ENCODE data around the gene GOT2. TPM values are rescaled to one million over a fixed set of nuclear protein-coding genes. Genes with fewer than 3 reads are reported as not detected.

The GOT2 gene
- total RNA-seq, 2 donors from 2014 or later = 120 to 131 TPM

- TF ChIP-seq POLR2A (IDR thresholded peaks at IDR 0.05) (no peak), CTCF (IDR thresholded peaks at IDR 0.05) (no peak), POLR2AphosphoS5 (IDR thresholded peaks at IDR 0.05) (no peak)
- intact Hi-C loops (cut with DNase I) = no loop called here
- H3K27ac ChIP-seq = no peak overlapping the region
- H3K4me3 ChIP-seq = no peak overlapping the region
- no peak for DNase-seq (ENCODE audit: low spot score)
- H3K27me3 ChIP-seq (replicated peaks; ENCODE audit: insufficient read depth) = no peaks in the 10 kb centered on the region
- H3K9me3 ChIP-seq = no peaks in the 10 kb centered on the region
- H3K4me1 ChIP-seq (replicated peaks) = no peaks in the 10 kb centered on the region
- 84% methylated on average over 3 of the region's 3 CpGs for WGBS
- no peaks in the 10 kb centered on the region for H3K36me3 ChIP-seq
These were observed 75.3 kb downstream of the GOT2 start for GRCh38 chr16:58658796-58659211.

Small RNAs within 50 kb of the gene (small RNA-seq; reads per million reads assigned to genes)
- 0 to 0.10 reads per million in 2 donors for gene RN7SL143P
- 0 reads per million in 2 donors for gene RNU6-1155P

Other genes with a start within 250 kb of the GOT2 start
- gene NDRG4, start 234.2 kb downstream of the GOT2 start, total RNA-seq = 100 to 1,000 TPM in 1 of 2 donors, 10 to 100 TPM in 1; 13.4 to 359 TPM
- 10 to 100 TPM; 45.4 to 55.8 TPM for gene SETD6, start 218.8 kb downstream of the GOT2 start, total RNA-seq
- 100 to 1,000 TPM; 102 to 190 TPM for gene CNOT1, start 104.5 kb downstream of the GOT2 start, total RNA-seq
- gene SLC38A7, start 49.5 kb downstream of the GOT2 start, total RNA-seq = 10 to 100 TPM; 20.6 to 29.9 TPM

All from prostate gland (tissue), 2 donors.